ENCODE results near the gene PLAAT5.

- no peak for TF ChIP-seq CTCF (IDR thresholded peaks at IDR 0.05; ENCODE audit: insufficient read depth, low read length)
- peak; percentile 71 for TF ChIP-seq SPI1 (IDR thresholded peaks at IDR 0.05; ENCODE audit: borderline replicate concordance, low read depth)
- no peak for TF ChIP-seq REST (IDR thresholded peaks at IDR 0.05; ENCODE audit: insufficient replicate concordance, low read depth)
- TF ChIP-seq POLR2AphosphoS5 (IDR thresholded peaks at IDR 0.05; ENCODE audit: low read depth), result no peak
These were observed 17.8 kb upstream of the PLAAT5 start for GRCh38 chr11:63508745-63509144.

Data from HL-60 (cell line).